Astrocyte (in vitro differentiated cells and primary cell): Measurements from ENCODE around the gene DCAF8L1. TPM values are rescaled to one million over a fixed set of nuclear protein-coding genes. Genes with fewer than 3 reads are reported as not detected.
"Not testable (repeated sequence)": the region's sequence is repeated elsewhere in the genome, so short reads cannot be mapped to it uniquely, and the experiment has no call there.

Source experiments
- DNase-seq: peaks from one replicate; pipeline ENCODE4 v3.0.0-alpha.2; 2010; ENCODE audit warnings: low read depth
- FAIRE-seq: peaks from 2 replicates; lab custom pipeline; 2011; peaks lifted over from hg19 to GRCh38; lab: Jason Lieb, UNC
- H2AFZ ChIP-seq: 2 replicates; pipeline ENCODE4 v1.6.0; 2012; ENCODE audit warnings: low read depth, low read length, inconsistent platforms
- H3K27ac ChIP-seq: 2 replicates; pipeline ENCODE4 v1.5.1; 2011; ENCODE audit warnings: low read depth, low read length, inconsistent platforms
- H3K27me3 ChIP-seq: 2 replicates; pipeline ENCODE4 v1.6.0; 2011; ENCODE audit warnings: low read length, inconsistent platforms; ENCODE audit not compliant: insufficient read depth
- H3K36me3 ChIP-seq: 2 replicates; pipeline ENCODE4 v1.5.1; 2011; ENCODE audit warnings: low read length, inconsistent platforms; ENCODE audit not compliant: insufficient read depth
- H3K4me1 ChIP-seq: 2 replicates; pipeline ENCODE4 v1.5.1; 2011; ENCODE audit warnings: low read length, inconsistent platforms; ENCODE audit not compliant: insufficient read depth
- H3K4me2 ChIP-seq: 2 replicates; pipeline ENCODE4 v1.6.0; 2012; ENCODE audit warnings: low read length, inconsistent platforms
- H3K4me3 ChIP-seq: 2 replicates; pipeline ENCODE4 v1.5.1; 2011; ENCODE audit warnings: low read depth, mild to moderate bottlenecking, low read length, inconsistent platforms; ENCODE audit not compliant: insufficient read depth
- H3K79me2 ChIP-seq: 2 replicates; pipeline ENCODE4 v1.6.0; 2012; ENCODE audit warnings: mild to moderate bottlenecking, low read length, inconsistent platforms; ENCODE audit not compliant: insufficient read depth
- H3K9ac ChIP-seq: 2 replicates; pipeline ENCODE4 v1.6.0; 2012; ENCODE audit warnings: mild to moderate bottlenecking, low read length, inconsistent platforms
- H3K9me3 ChIP-seq: 2 replicates; pipeline ENCODE4 v1.5.1; 2012; ENCODE audit warnings: low read depth, mild to moderate bottlenecking, low read length, inconsistent platforms; ENCODE audit not compliant: insufficient read depth
- H4K20me1 ChIP-seq: 2 replicates; pipeline ENCODE4 v1.6.0; 2012; ENCODE audit warnings: low read length, inconsistent platforms; ENCODE audit not compliant: insufficient read depth
- H3K27ac Mint-ChIP-seq: one replicate; pipeline ENCODE4 v1.8.0; 2021; ENCODE audit warnings: mild to moderate bottlenecking, mixed read lengths; ENCODE audit not compliant: unreplicated experiment
- H3K27me3 Mint-ChIP-seq: one replicate; pipeline ENCODE4 v1.8.0; 2021; ENCODE audit warnings: low read depth, mixed read lengths; ENCODE audit not compliant: unreplicated experiment
- H3K36me3 Mint-ChIP-seq: one replicate; pipeline ENCODE4 v1.8.0; 2021; ENCODE audit warnings: low read depth, mixed read lengths; ENCODE audit not compliant: unreplicated experiment
- H3K4me1 Mint-ChIP-seq: one replicate; pipeline ENCODE4 v1.8.0; 2021; ENCODE audit warnings: low read depth, mixed read lengths; ENCODE audit not compliant: unreplicated experiment
- H3K4me3 Mint-ChIP-seq: one replicate; pipeline ENCODE4 v1.8.0; 2021; ENCODE audit warnings: mild to moderate bottlenecking, moderate library complexity, mixed read lengths; ENCODE audit not compliant: unreplicated experiment
- H3K9me3 Mint-ChIP-seq: one replicate; pipeline ENCODE4 v1.8.0; 2021; ENCODE audit warnings: mild to moderate bottlenecking, mixed read lengths; ENCODE audit not compliant: unreplicated experiment
- EZH2 ChIP-seq: IDR thresholded peaks from 2 replicates; pipeline ENCODE4 v1.6.1; 2012; ENCODE audit warnings: mild to moderate bottlenecking, low read length, inconsistent platforms; ENCODE audit not compliant: insufficient read depth
- total RNA-seq: library from RNA; stranded (reverse); gene quantifications from 2 replicates; pipeline ENCODE4 v1.2.1, GENCODE V29; 2021
- TF ChIP-seq, protein P1 (sequence below): IDR thresholded peaks from 2 replicates; pipeline ENCODE4 v1.5.1; 2011; ENCODE audit warnings: low read depth, mild to moderate bottlenecking, inconsistent platforms, low read length, moderate library complexity; ENCODE audit not compliant: insufficient read depth

DCAF8L1 gene
- total RNA-seq, 1 donor from 2014 or later, result not detected

DNA sequence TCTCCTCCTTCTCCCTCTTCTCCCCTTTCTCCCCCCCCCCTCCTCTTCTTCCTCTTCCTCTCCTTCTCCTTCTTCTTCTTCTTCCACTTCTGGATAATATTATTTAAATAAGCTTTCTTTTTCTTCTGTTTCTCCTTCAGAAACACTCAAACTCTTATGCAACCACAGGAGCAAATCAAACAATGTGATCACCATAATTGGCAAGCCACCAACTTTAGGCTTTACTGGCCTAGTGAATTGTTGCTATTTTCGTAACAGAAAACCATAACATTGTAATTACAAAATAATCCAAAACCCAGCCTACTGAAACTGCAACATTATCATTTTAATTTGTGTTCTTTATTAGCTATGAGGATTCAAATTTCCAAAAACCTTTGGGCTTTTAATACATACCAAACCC lies 14.3 kb downstream of the DCAF8L1 start:
- H3K27me3 ChIP-seq, result no peaks in the 10 kb centered on the region
- FAIRE-seq (no peak), DNase-seq (peak; percentile 18)
- H3K27me3 Mint-ChIP-seq, result no peaks in the 10 kb centered on the region
- TF ChIP-seq, protein P1, sequence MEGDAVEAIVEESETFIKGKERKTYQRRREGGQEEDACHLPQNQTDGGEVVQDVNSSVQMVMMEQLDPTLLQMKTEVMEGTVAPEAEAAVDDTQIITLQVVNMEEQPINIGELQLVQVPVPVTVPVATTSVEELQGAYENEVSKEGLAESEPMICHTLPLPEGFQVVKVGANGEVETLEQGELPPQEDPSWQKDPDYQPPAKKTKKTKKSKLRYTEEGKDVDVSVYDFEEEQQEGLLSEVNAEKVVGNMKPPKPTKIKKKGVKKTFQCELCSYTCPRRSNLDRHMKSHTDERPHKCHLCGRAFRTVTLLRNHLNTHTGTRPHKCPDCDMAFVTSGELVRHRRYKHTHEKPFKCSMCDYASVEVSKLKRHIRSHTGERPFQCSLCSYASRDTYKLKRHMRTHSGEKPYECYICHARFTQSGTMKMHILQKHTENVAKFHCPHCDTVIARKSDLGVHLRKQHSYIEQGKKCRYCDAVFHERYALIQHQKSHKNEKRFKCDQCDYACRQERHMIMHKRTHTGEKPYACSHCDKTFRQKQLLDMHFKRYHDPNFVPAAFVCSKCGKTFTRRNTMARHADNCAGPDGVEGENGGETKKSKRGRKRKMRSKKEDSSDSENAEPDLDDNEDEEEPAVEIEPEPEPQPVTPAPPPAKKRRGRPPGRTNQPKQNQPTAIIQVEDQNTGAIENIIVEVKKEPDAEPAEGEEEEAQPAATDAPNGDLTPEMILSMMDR, result no peak
- TF ChIP-seq EZH2, result no peak
- no peak overlapping the region for H3K4me3 ChIP-seq
- no peak overlapping the region for H3K4me3 Mint-ChIP-seq
- H3K36me3 ChIP-seq, result no peaks in the 10 kb centered on the region
- H4K20me1 ChIP-seq, result no peaks in the 10 kb centered on the region
- H3K36me3 Mint-ChIP-seq, result no peaks in the 10 kb centered on the region
- no peak overlapping the region for H3K27ac Mint-ChIP-seq
- no peak overlapping the region for H3K4me2 ChIP-seq
- peaks cover 2% of the 10 kb centered on the region for H3K9me3 Mint-ChIP-seq
- H3K4me1 ChIP-seq, result no peaks in the 10 kb centered on the region
- no peak overlapping the region for H3K27ac ChIP-seq
- H3K9ac ChIP-seq, result no peak overlapping the region
- no peaks in the 10 kb centered on the region for H3K79me2 ChIP-seq
- no peaks in the 10 kb centered on the region for H3K4me1 Mint-ChIP-seq
- no peaks in the 10 kb centered on the region for H3K9me3 ChIP-seq
- no peak overlapping the region for H2AFZ ChIP-seq

GRCh38 chrX:27966492-27966891 lies 14.8 kb downstream of the DCAF8L1 start:
- no peak for FAIRE-seq
- peaks cover 2% of the 10 kb centered on the region for H3K9me3 Mint-ChIP-seq

DNA sequence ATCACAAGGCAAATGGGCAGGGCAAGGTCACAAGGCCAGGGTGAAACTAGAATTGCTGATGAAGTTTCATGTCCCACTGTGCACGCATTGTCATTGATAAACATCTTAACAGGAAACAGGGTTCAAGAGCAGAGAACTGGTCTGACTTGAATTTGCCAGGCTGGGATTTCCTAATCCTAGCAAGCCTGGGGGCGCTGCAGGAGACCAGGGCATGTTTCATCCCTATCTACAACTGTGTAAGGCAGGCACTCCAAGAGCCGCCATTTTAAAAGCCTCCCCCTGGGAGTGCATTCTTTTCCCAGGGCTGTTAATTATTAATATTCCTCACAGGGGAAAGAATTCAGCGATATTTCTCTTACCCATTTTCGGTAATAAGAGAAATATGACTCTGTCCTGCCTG lies 15.9 kb downstream of the DCAF8L1 start:
- DNase-seq, H3K9me3 Mint-ChIP-seq, H3K9me3 ChIP-seq, H3K9ac ChIP-seq, H2AFZ ChIP-seq, H3K27ac ChIP-seq, H3K27me3 ChIP-seq, H4K20me1 ChIP-seq, H3K4me3 Mint-ChIP-seq, H3K27ac Mint-ChIP-seq, H3K36me3 Mint-ChIP-seq, H3K79me2 ChIP-seq, H3K4me2 ChIP-seq, FAIRE-seq, H3K4me1 ChIP-seq, H3K4me1 Mint-ChIP-seq, H3K36me3 ChIP-seq, H3K27me3 Mint-ChIP-seq, H3K4me3 ChIP-seq: not testable (repeated sequence)

More at GRCh38 chrX:27966492-27966891, 14.8 kb downstream of the DCAF8L1 start:
- no peak overlapping the region for H3K4me3 ChIP-seq
- Mint-ChIP-seq H3K36me3 (no peaks in the 10 kb centered on the region), H3K27ac (no peak overlapping the region), H3K4me3 (no peak overlapping the region), H3K4me1 (no peaks in the 10 kb centered on the region), H3K27me3 (no peaks in the 10 kb centered on the region)
- H3K4me1 ChIP-seq, result no peaks in the 10 kb centered on the region
- no peaks in the 10 kb centered on the region for H3K79me2 ChIP-seq
- TF ChIP-seq, protein P1, result no peak
- TF ChIP-seq EZH2, result no peak
- no peak overlapping the region for H3K4me2 ChIP-seq
- no peaks in the 10 kb centered on the region for H3K27me3 ChIP-seq
- no peak overlapping the region for H3K27ac ChIP-seq
- no peak overlapping the region for H2AFZ ChIP-seq
- no peak for DNase-seq
- H4K20me1 ChIP-seq, result no peaks in the 10 kb centered on the region
- H3K9me3 ChIP-seq, result no peaks in the 10 kb centered on the region
- H3K36me3 ChIP-seq, result no peaks in the 10 kb centered on the region
- H3K9ac ChIP-seq, result no peak overlapping the region
